Stimulated activated CD8-positive, alpha-beta memory T cell treated with anti-CD3 and anti-CD28 coated beads, Interleukin-15, amount 100 ng/mL, for 24 hours (primary cell): ENCODE data around the gene LRRIQ4.

Experiments
- DNase-seq: peaks from one replicate; pipeline ENCODE4 v3.0.0-alpha.2; 2020; ENCODE audit warnings: low read depth

The LRRIQ4 gene

GRCh38 chr3:169857811-169858210 lies 45.1 kb downstream of the LRRIQ4 start:
- DNase-seq: no peak

GRCh38 chr3:169861871-169862270 lies 49.2 kb downstream of the LRRIQ4 start:
- no peak for DNase-seq

GRCh38 chr3:169863458-169863899 lies 50.8 kb downstream of the LRRIQ4 start:
- DNase-seq: peak; percentile 17

GRCh38 chr3:169864270-169864669 lies 51.6 kb downstream of the LRRIQ4 start:
- no peak for DNase-seq

- DNase-seq: no peak
Measured at GRCh38 chr3:169865176-169865767, 52.6 kb downstream of the LRRIQ4 start.

GRCh38 chr3:169867584-169868210 lies 55.0 kb downstream of the LRRIQ4 start:
- no peak for DNase-seq

- DNase-seq: no peak
Measured at GRCh38 chr3:169868369-169868768, 55.7 kb downstream of the LRRIQ4 start.

GRCh38 chr3:169869484-169870220 lies 57.0 kb downstream of the LRRIQ4 start, which contains the start of gene LRRC31:
TSS of gene LRRC31 (minus strand) at chr3:169869935. CDS start at chr3:169869807, 128 bp downstream.
- DNase-seq: no peak

GRCh38 chr3:169871129-169871886 lies 58.6 kb downstream of the LRRIQ4 start:
- DNase-seq: no peak

GRCh38 chr3:169879013-169879557 lies 66.4 kb downstream of the LRRIQ4 start:
- no peak for DNase-seq

- DNase-seq: no peak
Measured at GRCh38 chr3:169879845-169880575, 67.3 kb downstream of the LRRIQ4 start.

GRCh38 chr3:169880576-169881250 lies 68.0 kb downstream of the LRRIQ4 start:
- DNase-seq: no peak

GRCh38 chr3:169886671-169887070 lies 74.0 kb downstream of the LRRIQ4 start:
- no peak for DNase-seq
